HEK293T (cell line): ENCODE results near the gene NET1.

ENCODE experiments used
- FOXA1 ChIP-seq: fragments of 450-650 bp; IDR thresholded peaks from 2 replicates; pipeline ENCODE4 v1.6.1; 2016; ENCODE audit warnings: mild to moderate bottlenecking
- HDGF ChIP-seq: fragments of 450-650 bp; IDR thresholded peaks from 2 replicates; pipeline ENCODE4 v1.6.1; 2017; ENCODE audit warnings: antibody characterized with exemption, borderline replicate concordance
- L3MBTL2 ChIP-seq: fragments of 450-650 bp; conservative IDR thresholded peaks from 2 replicates; pipeline ENCODE4 v1.6.1; 2016; ENCODE audit warnings: mild to moderate bottlenecking
- LEF1 ChIP-seq: fragments of 450-650 bp; IDR thresholded peaks from 2 replicates; pipeline ENCODE4 v1.6.1; 2017; ENCODE audit warnings: mild to moderate bottlenecking, borderline replicate concordance
- ZNF384 ChIP-seq: fragments of 450-650 bp; IDR thresholded peaks from 2 replicates; pipeline ENCODE4 v1.6.1; 2016

- TF ChIP-seq LEF1 (no peak), HDGF (no peak), FOXA1 (no peak), L3MBTL2 (no peak), ZNF384 (no peak)
Observed at GRCh38 chr10:5387169-5387568, 25.2 kb upstream of the NET1 start.
